T-helper 17 cell (primary cell): ENCODE data around the gene SLIT2. TPM values are rescaled to one million over a fixed set of nuclear protein-coding genes. Genes with fewer than 3 reads are reported as not detected.

ENCODE experiments used
- ATAC-seq: fragments of 150-1000 bp; cut with Tn5 transposase; 2 replicates; pipeline ENCODE4 v1.10.0; 2021; ENCODE audit warnings: mild to moderate bottlenecking, moderate library complexity
- DNase-seq, 3 donors: peaks; one replicate each; pipeline versions ENCODE4 v3.0.0 to v3.0.0-alpha.2; 2020 to 2021
- H3K9me3 ChIP-seq: one replicate; pipeline ENCODE4 v1.7.0; 2013; ENCODE audit warnings: low read length, mild to moderate bottlenecking; ENCODE audit not compliant: control insufficient read depth, poor library complexity, severe bottlenecking
- H3K27ac Mint-ChIP-seq: one replicate; pipeline ENCODE4 v1.8.0; 2022; ENCODE audit warnings: mild to moderate bottlenecking, moderate library complexity, mixed read lengths
- H3K27me3 Mint-ChIP-seq: one replicate; pipeline ENCODE4 v1.8.0; 2022; ENCODE audit warnings: mixed read lengths
- H3K36me3 Mint-ChIP-seq: one replicate; pipeline ENCODE4 v1.8.0; 2022; ENCODE audit warnings: low read depth, mixed read lengths
- H3K4me1 Mint-ChIP-seq: one replicate; pipeline ENCODE4 v1.8.0; 2022; ENCODE audit warnings: mild to moderate bottlenecking, mixed read lengths
- H3K4me3 Mint-ChIP-seq: one replicate; pipeline ENCODE4 v1.8.0; 2022; ENCODE audit warnings: mild to moderate bottlenecking, moderate library complexity, mixed read lengths
- total RNA-seq, 4 donors: library from RNA in 2 of 4; stranded (reverse) in 2 of 4; gene quantifications; one replicate each; pipeline ENCODE4 v1.2.3 and lab custom pipeline; 2022 to 2026

Gene SLIT2
- total RNA-seq, 2 donors from 2014 or later, result not detected

DNA sequence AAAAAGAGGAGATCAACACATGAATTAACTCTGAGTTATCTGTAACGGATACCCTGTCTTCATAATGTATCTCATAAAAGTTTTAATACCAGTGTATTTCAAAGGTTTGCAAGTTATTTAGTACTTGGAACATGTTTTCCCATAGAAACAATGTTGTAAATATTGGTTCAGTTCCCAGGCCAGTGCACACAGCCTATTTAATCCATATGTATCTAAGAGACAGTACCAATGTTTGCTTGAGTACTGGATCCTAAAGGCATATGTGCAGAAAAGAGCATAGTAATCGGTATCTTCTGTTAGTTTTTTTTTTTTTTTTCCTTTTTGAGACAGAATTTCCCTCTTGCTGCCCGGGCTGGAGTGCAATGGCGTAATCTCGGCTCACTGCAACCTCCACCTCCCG, 46.1 kb downstream of the SLIT2 start:
- Mint-ChIP-seq H3K27me3 (no peaks in the 10 kb centered on the region), H3K27ac (no peak overlapping the region), H3K4me3 (no peak overlapping the region), H3K4me1 (no peaks in the 10 kb centered on the region), H3K36me3 (no peaks in the 10 kb centered on the region)
- no peak for DNase-seq
- H3K9me3 ChIP-seq, result no peaks in the 10 kb centered on the region
- ATAC-seq, result no peak

DNA sequence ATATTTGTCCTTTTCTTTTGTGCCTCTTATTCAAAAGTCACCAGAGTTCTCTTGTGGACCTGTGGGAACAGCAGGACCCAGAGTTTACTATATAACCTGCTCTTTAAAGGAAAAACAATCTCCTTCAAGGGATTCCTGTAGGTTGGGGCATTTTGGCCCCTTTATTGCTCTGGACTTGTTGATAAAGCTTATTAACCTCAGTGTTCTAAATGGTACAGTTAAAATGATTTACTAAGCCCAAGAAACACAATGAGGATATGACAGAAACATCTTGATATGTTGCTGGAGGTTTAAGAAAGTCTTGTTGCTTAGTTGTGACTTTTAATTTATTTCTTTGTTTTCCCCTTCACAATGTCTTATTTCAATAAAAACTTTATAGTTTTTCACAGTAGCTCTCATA, 46.8 kb downstream of the SLIT2 start:
- ATAC-seq (no peak), DNase-seq (no peak)
- no peaks in the 10 kb centered on the region for H3K9me3 ChIP-seq
- Mint-ChIP-seq H3K4me3 (no peak overlapping the region), H3K36me3 (no peaks in the 10 kb centered on the region), H3K4me1 (no peaks in the 10 kb centered on the region), H3K27ac (no peak overlapping the region), H3K27me3 (no peaks in the 10 kb centered on the region)

DNA sequence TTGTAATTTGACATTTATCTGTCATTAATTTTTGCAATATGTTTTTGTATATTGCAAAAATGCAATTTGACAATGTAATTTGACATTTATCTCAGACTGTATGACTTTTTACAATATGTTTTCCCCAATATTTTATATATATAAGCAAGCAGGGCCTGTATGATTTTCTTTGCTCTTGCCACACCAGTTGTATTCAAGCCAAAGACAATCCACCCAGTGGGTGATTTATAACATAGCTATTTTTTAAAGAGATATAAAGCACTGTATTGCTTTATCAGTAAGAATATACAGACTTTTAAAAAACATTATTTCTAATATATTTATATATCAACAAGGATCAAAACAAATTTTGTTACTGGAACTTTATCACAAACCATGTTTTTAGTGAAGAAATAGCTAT, 47.3 kb downstream of the SLIT2 start:
- Mint-ChIP-seq H3K27me3 (no peaks in the 10 kb centered on the region), H3K4me1 (no peaks in the 10 kb centered on the region), H3K27ac (no peak overlapping the region), H3K36me3 (no peaks in the 10 kb centered on the region), H3K4me3 (no peak overlapping the region)
- no peak for DNase-seq
- no peaks in the 10 kb centered on the region for H3K9me3 ChIP-seq
- ATAC-seq, result no peak

DNA sequence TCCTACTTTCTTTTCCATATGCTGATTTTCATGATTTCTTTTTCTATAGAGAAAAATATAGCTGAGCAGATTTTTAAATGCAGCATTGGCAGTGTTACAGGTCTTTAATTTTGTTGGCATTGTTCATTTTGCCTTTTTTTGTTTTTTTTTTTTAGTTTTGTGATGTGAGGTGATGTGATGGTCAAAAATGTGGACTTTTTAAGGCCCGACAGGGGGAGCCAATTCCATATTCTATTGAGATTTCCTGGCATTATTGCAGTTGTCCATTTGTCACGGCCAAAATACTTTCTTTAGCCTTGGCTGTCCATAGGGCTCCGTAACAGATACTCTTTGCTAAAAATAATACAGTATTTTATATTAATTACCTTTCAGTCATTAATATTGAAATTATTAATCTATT, 47.8 kb downstream of the SLIT2 start:
- ATAC-seq, result no peak
- no peak overlapping the region for H3K27ac Mint-ChIP-seq
- no peak overlapping the region for H3K4me3 Mint-ChIP-seq
- no peaks in the 10 kb centered on the region for H3K9me3 ChIP-seq
- no peaks in the 10 kb centered on the region for H3K4me1 Mint-ChIP-seq
- H3K27me3 Mint-ChIP-seq, result no peaks in the 10 kb centered on the region
- DNase-seq, result no peak
- H3K36me3 Mint-ChIP-seq, result no peaks in the 10 kb centered on the region

DNA sequence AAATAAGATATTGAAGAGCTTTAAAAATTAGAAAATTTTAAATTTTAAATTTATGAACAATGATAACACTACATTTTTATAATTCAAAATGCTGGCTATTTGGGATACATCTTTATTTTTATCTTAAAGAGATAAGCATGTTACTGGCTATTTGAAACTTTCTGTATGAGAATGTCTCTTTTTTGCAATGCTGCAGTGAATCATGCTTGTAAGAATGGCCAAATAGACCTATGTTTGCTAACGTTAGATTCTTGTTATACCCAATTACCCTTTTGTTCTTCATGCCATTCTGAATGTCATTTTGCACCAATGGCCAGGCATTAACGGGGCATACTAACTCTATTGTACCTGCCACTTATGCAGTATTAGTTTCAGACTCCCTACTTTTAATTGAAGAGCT, 49.5 kb downstream of the SLIT2 start:
- DNase-seq (no peak), ATAC-seq (no peak)
- no peak overlapping the region for H3K27ac Mint-ChIP-seq
- H3K36me3 Mint-ChIP-seq, result no peaks in the 10 kb centered on the region
- no peaks in the 10 kb centered on the region for H3K27me3 Mint-ChIP-seq
- H3K9me3 ChIP-seq, result no peaks in the 10 kb centered on the region
- H3K4me1 Mint-ChIP-seq, result no peaks in the 10 kb centered on the region
- H3K4me3 Mint-ChIP-seq, result no peak overlapping the region
